Inferior parietal cortex (tissue), 1 donor: Measurements from ENCODE around the gene RUSC2.
A peak's percentile ranks its signal among the peaks of the same experiment; 100 is the strongest.

Source experiments
- DNase-seq: peaks from one replicate; pipeline ENCODE4 v3.0.0-alpha.2; 2016; ENCODE audit errors: extremely low spot score

The RUSC2 gene, protein sequence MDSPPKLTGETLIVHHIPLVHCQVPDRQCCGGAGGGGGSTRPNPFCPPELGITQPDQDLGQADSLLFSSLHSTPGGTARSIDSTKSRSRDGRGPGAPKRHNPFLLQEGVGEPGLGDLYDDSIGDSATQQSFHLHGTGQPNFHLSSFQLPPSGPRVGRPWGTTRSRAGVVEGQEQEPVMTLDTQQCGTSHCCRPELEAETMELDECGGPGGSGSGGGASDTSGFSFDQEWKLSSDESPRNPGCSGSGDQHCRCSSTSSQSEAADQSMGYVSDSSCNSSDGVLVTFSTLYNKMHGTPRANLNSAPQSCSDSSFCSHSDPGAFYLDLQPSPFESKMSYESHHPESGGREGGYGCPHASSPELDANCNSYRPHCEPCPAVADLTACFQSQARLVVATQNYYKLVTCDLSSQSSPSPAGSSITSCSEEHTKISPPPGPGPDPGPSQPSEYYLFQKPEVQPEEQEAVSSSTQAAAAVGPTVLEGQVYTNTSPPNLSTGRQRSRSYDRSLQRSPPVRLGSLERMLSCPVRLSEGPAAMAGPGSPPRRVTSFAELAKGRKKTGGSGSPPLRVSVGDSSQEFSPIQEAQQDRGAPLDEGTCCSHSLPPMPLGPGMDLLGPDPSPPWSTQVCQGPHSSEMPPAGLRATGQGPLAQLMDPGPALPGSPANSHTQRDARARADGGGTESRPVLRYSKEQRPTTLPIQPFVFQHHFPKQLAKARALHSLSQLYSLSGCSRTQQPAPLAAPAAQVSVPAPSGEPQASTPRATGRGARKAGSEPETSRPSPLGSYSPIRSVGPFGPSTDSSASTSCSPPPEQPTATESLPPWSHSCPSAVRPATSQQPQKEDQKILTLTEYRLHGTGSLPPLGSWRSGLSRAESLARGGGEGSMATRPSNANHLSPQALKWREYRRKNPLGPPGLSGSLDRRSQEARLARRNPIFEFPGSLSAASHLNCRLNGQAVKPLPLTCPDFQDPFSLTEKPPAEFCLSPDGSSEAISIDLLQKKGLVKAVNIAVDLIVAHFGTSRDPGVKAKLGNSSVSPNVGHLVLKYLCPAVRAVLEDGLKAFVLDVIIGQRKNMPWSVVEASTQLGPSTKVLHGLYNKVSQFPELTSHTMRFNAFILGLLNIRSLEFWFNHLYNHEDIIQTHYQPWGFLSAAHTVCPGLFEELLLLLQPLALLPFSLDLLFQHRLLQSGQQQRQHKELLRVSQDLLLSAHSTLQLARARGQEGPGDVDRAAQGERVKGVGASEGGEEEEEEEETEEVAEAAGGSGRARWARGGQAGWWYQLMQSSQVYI (N-terminal part only)

DNA sequence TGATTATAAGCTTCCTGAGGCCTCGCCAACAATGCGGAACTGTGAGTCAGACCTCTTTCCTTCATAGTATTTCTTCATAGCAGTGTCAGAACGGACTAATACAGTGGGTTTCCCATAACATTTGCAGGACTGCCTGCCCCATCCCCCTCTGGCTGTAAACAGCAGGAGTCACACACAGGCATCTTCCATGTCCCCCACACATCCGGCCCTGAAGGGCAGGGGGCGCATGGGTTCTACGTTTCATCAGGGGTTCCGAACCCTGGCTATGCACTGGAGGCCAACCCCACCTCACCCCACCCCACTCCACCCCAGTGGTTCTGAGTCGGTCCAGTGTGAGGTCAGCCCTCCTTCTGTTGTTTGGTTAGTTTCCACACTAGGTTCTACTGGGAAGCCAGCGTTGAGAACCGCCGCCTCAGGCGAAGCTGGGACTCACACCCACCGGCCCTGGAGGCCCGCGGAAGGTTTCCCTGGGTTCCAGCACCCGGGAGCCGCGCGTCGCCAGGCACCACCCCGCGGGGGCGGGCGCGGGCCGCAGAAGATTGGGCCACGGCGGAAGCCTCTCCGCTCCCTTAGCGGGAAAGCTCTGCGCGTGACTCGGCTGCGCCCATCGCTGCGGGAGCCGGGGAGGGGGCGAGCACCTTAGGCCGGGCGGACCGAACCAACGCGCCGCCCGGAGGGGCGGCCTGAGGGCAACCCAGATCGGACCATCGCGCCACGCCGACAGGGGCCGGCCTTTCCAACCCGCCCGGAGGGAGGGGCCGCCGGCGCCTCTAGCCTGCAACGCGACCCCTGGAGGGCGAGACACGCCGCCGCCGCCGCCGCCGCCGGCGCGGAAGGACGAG, at the start of gene RUSC2:
TSS of gene RUSC2 (plus strand) at position 799 of the 842 bp plus-strand sequence. CDS start 56,411 bp downstream, outside the sequence.
- DNase-seq = peak; percentile 79

DNA sequence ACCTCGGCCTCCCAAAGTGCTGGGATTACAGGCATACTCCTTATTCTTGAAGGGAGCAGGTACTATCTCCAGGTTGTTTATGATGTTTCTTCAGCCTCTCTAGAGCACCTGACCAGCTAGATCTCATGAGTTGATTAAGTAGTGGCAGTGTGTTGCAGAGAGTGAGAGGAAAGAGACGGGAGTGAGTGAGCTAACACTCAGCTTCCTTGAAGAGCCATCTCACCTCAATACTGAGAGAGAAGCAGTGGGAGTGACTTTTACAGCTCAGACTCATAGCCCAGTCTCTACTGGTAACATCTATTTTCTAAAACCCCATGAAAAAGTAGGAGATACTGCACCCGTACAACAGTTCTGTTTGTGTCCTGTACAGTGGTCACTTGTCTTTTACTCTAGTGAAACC, 43.9 kb upstream of the RUSC2 start:
- no peak for DNase-seq

DNA sequence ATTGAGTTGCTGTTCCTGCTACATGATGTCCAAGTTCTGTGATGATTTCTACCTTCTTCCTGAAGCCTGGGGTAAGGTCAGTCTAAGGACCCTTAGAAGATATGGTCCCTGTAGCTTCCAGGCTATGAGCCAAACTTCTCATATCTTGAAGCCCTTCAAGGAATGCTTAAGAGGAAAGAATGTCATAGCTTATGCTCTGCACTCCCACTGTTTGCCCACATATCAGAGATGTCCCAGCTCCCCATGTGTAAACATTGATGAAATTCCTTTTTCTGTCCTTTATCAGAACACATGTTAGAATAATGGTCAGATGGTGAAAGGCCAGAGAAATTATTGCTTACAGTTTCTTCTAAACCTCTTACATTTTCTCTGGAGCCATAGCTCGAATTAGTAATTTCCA, 41.4 kb upstream of the RUSC2 start:
- no peak for DNase-seq

DNA sequence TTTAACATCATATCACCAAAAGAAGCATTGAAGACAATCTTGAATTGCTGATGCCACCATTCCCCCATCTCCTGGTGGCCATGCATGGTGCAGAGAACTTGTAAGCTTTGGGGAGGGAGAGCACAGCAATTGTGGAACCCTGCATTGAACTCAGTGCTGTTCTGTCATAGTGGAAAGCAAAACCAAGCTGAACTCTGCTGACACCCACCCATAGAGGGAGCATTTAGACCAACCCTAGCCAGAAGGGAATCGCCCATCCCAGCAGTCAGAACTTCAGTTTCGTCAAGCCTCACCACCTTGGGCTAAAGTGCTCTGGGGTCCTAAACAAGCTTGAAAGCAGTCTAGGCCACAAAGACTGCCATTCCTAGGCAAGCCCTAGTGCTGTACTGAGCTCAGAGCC, 37.4 kb upstream of the RUSC2 start:
- DNase-seq = no peak

DNA sequence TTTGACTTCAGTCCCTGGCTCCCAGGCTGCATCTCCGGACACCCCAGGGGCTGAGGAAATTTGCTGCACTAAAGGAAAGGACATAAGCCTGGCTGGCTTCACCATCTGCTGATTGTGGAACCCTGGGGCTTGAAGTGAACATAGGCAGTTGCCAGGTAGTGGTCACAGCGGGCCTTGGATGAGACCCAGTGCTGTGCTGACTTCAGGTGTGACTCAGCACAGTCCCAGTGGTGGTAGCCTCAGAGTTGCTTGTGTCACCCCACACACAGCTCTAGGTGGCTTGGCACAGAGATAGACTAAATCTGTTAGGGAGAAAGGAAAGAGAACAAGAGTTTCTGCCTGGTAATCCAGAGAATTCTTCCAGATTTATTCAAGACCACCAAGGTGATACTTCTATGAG, 36.1 kb upstream of the RUSC2 start:
- no peak for DNase-seq

DNA sequence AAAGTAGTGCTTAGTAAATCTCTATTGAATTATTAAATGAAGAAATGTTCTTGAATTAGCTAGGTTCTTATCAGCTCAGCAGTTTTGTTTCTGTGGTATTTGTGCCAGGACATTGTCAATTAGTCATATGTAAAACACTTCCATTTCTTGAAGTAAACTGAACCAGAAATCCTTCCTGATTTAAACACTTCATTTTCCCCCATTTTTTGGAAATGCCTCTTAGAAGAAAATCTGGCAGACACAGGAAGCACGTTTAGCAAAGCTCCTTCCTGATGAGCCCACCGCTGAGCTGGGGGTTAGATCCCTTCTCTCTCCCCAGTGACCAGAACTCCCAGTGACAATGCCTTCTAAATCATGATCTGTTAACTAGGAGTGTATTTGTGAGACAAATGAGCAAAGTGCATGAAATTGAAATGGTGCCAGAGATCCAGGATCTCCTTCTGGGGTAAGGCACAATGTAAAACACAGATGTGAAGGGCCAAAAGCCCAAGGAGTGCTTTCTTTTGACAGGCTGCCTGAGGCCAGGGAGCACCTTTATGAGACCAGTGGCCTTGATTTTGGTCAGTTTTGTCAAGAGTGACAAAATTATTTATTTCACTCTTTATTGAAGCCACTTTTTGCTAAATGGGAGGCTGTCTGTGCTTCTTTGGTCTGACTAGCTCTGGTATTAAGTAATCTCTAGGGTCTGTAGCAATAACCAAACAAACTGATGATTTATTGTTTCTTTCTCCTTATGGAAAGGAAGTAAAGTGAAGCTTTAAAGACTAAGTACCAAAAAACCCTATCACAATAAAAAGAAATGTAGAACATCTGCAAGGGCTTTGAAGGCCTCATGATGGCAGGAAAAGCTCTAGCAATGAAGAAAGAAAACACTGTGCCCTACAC, 25.5 kb upstream of the RUSC2 start:
- DNase-seq = no peak

DNA sequence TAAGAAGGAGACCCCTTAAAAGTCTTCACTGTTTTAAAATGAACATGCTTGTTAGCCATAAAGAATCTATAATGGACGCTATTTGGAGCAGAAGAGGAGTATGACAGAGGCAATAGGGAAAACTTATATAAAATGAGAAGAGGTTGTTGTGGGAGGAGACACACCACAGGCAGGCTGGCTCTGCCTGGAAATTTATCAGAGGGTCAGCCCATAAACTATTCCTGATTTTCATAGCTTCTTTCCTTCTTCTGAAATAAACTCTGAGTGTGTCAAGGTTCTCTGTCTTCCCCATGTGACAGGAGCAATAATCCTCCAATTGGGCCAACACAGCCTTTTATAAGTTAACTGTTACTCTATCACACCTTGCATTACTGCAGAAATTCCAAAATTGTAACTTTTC, 19.6 kb upstream of the RUSC2 start:
- DNase-seq = no peak

DNA sequence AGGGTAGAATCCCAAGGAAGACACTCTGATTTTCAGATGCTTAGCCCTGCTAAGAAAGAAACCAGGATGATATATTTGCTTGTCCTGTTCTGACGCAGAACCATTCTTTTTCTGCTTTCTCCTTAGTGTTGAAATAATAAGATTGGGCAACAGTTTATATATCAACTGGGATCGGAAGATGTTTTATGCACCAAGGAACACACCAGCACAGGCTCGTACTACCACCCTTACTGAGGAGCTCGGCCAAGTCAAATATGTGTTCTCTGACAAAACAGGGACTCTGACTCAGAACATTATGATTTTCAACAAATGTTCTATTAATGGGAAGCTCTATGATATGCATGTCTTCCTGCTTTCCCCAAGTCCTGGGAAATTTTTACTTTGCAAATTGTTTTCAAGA, 19.0 kb upstream of the RUSC2 start:
- no peak for DNase-seq

DNA sequence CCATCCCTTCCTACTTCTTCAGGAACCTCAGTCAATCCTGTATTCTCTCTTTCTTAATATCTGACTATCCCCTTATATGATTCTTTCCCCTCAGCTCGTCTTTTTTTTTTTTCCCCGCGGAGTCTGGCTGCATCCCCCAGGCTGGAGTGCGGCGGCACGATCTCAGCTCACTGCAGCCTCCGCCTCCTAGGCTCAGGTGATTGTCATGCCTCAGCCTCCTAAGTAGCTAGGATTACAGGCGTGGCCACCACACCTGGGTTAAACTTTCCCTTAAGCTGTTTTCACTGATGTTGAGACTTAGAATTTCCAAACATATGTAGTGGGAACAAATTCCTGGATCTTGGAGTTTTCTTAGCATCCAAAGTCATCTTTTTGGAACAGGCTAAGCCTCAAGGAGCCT, 13.3 kb upstream of the RUSC2 start:
- no peak for DNase-seq

DNA sequence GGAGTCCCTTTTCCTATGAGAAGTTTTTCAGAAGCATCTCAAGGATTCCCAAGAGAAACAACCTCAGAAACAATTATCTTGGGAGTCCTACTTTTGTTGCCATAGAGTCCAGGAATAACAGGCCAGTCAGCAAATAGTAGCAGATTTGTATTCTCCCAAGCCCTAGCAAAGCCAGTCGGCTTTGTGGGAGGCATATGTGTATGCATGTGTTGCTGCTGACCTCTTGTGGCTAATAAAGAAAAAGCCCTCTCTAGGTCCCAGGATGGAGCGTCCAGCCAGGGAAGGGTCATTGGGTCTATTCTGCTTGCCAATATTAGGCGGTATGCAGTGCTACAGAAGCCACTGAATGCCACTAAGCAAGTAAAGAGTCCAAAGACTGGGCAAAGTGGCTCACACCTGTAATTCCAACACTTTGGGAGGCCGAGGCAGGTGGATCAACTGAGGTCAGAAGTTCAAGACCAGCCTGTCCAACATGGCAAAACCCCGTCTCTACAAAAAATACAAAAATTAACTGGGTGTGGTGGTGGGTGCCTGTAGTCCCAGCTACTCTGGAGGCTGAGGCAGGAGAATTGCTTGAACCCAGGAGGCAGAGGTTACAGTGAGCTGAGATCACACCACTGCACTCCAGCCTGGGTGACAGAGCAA, 12.6 kb upstream of the RUSC2 start:
- DNase-seq = peak; percentile 82

DNA sequence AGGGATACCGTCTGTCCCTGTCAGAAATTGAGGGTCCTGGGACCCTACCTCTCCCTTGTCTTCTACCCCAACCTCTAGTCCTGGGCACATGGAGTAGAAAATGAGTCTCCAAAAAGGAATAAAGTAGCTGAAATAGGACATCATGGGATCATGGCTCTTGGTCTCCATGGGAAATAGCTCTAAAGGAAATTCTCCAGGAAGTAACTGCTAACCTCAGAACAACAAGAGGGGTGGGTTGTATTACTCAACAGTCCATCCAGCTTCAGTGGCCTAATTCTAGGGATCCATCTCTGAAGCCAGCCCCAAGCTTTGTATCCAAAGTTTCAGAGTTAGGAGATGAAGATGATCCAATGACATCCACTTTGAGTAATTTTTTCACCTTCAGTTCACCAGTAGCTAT, 11.0 kb upstream of the RUSC2 start:
- no peak for DNase-seq

DNA sequence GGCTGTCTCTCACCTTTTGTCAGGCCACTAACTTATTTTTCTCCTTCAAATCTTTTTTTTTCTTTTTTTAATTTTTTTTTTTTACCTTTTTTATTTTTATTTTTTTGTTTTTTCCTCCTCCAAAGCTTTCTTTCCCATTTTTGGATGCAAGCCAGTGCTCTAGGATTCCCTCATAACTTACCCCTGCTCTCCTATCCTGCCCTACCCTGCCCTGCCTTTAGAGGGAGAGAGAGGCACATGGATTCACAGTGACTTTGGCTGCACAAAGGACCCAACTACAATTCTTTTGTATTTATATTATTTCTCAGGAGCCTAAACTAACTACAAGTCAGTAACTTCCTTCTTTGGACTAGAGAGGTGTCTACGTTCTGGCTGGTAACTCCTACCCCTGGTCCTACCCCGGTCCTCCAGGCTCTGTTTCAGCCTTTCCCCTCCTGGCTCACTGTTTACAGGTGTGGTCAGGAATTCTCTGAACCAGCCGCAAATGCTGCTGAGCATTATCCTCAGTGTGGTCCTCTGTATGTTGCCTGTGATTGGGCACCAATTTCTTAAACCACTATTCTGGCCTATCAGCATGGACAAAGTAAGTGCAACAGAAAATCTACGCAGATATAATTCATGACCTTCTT, 8.4 kb upstream of the RUSC2 start:
- no peak for DNase-seq

DNA sequence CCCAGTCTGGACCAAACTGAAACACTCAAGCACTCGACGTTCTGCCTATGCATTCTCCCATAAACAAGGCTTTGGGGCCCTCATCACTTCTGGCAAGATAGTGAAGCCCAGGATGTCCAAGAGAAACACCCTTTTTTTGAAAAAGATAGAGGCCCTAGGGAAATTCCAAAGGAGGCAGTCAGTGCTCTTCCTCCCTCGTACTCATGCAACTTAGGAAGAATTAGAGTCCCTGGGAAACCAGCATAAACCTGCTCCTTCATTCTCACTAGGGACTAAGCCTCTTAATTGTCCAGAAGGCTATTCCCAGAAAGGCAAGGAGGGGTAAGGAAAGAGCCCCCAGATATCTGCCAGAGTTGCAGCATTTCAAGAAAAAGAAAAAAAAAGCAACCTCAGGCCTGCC, 7.8 kb upstream of the RUSC2 start:
- no peak for DNase-seq

DNA sequence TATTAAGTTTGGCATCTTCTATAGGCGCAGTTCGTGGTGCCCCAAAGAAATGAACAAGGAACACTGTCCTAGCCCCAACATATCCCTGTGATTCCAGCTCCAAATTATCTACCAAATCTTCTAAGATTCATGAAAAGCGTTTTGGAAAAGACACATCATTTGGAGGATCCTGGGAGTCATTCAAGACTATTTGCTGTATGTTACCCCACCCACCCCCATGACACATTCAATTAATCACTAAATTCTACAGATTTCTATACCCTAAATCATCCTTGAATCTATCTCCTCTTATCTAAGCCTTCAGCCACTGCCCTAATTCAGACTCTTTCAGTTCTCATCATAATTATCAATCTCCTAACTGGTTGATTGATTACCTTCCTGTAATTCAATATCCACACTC, 5.5 kb upstream of the RUSC2 start:
- DNase-seq = no peak

DNA sequence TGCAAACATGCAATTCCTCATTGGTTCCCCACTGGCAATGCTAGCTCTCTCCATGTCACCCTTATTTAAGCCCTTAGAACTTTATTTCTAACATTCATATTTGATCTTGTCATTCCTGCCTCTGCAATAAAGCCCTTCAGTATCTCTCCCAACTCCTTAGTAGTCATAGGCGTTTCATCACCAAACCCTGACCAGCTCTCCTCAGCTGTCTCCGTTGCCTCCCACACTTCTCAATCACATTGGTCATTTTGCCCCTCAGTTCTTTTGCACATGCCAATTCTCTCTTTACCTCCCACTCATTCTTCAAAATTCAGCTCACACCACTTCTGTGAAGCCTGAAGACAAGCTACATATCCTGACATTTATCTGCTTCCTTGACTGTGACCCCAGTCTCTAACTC, 2.8 kb upstream of the RUSC2 start:
- DNase-seq = no peak

DNA sequence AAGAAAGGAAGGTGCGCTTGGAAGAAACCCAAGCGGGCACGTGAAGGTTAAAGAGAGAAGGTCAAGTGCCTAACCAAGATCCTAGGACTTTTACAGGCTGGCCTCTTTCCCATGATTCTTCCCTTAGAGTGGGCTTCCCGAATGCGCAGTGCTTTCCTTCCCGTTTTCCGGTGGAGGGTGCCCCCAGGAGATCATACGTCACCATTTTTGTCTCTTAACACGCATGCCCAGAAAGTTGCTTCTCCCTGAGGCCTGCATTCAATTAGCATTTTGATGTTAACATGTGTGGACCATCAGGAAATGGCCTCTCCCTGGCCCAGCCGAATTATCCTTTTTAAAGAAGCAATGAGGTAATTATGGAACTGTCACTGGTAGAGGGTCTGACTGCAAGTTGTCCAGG, 1.9 kb upstream of the RUSC2 start:
- DNase-seq = no peak

DNA sequence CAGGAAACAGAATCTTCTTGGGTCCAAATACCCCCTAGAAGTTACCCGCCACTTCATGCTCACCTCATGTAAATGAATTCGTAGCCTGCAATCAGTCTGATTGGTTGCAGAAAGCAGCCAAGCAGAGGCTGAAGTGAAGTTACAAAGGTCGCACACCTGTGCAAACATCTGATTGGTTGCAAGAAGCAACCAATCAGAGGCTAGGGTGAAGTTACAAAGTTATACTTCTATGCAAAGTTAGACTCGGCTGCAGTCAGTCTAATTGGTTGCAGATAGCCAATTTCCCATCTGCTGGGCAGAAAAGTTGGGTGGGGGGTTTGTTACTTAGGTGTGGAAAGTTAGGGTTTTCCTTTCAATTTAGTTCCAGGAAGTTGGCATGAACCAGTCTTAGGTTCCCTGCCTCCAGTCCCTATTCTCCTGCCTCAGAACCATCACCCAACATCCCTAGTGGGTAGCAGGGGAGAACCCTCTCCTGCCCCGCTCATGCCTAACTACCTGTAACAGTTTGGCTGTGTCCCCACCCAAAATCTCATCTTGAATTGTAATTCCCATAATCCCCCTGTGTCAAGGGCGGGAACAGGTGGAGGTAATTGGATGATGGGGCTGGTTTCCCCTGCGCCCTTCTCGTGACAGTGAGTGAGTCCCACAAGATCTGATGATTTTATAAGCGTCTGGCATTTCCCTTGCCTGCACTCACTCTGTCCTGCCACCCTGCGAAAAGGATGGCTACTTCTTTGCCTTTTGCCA, 1.2 kb upstream of the RUSC2 start:
- no peak for DNase-seq

DNA sequence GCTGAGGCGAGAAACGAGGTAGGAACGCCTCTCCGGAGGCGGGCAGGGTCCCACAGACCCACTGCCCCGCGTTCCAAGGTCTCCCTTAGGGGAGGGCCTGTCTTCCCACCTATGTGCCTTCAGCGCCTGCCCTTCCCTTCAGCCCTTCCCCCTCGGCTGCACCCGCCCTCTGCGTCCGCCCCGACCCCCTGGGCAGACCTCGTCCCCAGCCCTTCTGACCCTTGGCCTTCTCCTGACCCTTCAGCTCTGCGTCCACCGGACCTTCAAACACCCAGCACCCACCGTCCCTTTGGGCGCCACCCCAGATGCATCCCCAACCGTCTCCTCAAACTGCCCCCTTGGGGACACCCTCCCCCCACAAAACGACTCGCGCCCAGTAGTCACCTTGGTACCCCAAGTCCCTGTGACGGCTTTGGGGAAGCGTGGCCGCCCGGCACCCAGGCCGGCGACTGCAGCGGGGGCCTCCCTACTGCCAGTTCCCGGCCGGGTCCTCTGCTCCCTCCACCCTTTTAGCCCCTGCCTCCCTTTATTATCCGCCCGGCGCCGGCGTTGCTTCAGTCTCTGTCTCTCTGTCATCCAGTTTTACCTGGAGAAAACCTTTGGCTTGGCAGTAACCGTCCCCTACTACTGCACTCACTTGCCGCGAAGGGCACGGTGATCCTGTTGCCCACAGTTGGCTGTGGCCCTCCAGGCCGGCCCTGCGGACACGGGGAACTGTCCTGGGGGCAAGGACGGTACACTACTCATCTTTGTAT, 421 bp downstream of the RUSC2 start:
- no peak for DNase-seq
